Stimulated activated CD4-positive, alpha-beta T cell treated with anti-CD3 and anti-CD28 coated beads, Interleukin-15, amount 100 ng/mL, for 24 hours (primary cell): ENCODE data around the gene OR9A2.

Experiments
- DNase-seq: peaks from one replicate; pipeline ENCODE4 v3.0.0-alpha.2; 2020

The OR9A2 gene

GRCh38 chr7:143027032-143027431, at the start of gene OR9A2:
Gene OR9A2, minus strand, starts transcription at chr7:143027132. Its CDS starts 0 bp downstream, at chr7:143027132.
- DNase-seq, result no peak

- no peak for DNase-seq
These were observed 47.2 kb upstream of the OR9A2 start for GRCh38 chr7:143074141-143074540.

- DNase-seq, result no peak
These were observed 46.6 kb upstream of the OR9A2 start for GRCh38 chr7:143073556-143073955.

GRCh38 chr7:143069912-143070500, 43.1 kb upstream of the OR9A2 start:
- DNase-seq, result no peak

- DNase-seq, result no peak
These were observed 41.5 kb upstream of the OR9A2 start for GRCh38 chr7:143068446-143068845.

- DNase-seq, result no peak
These were observed 36.8 kb upstream of the OR9A2 start for GRCh38 chr7:143063741-143064140.

GRCh38 chr7:143055754-143056153, 28.8 kb upstream of the OR9A2 start:
- DNase-seq, result no peak

- DNase-seq, result no peak
These were observed 27.7 kb upstream of the OR9A2 start for GRCh38 chr7:143054621-143055020.

- DNase-seq, result no peak
These were observed 25.1 kb upstream of the OR9A2 start, which contains the start of gene OR6V1 for GRCh38 chr7:143052041-143052440. Gene OR6V1, plus strand, starts transcription at chr7:143052341. Its CDS starts 0 bp downstream, at chr7:143052341.

GRCh38 chr7:143050931-143051330, 24.0 kb upstream of the OR9A2 start:
- no peak for DNase-seq

- DNase-seq, result no peak
These were observed 22.4 kb upstream of the OR9A2 start for GRCh38 chr7:143049362-143049761.

GRCh38 chr7:143048827-143049226, 21.9 kb upstream of the OR9A2 start:
- DNase-seq, result peak; percentile 8

GRCh38 chr7:143047326-143047725, 20.4 kb upstream of the OR9A2 start:
- DNase-seq, result no peak

GRCh38 chr7:143046426-143046851, 19.5 kb upstream of the OR9A2 start:
- DNase-seq, result no peak

- DNase-seq, result no peak
These were observed 16.5 kb upstream of the OR9A2 start for GRCh38 chr7:143043391-143043790.

GRCh38 chr7:143042790-143043271, 15.9 kb upstream of the OR9A2 start:
- no peak for DNase-seq

GRCh38 chr7:143042159-143042789, 15.3 kb upstream of the OR9A2 start:
- DNase-seq, result no peak

GRCh38 chr7:143041346-143041745, 14.4 kb upstream of the OR9A2 start:
- DNase-seq, result no peak

GRCh38 chr7:143040209-143040715, 13.3 kb upstream of the OR9A2 start:
- DNase-seq, result no peak

GRCh38 chr7:143038635-143039034, 11.7 kb upstream of the OR9A2 start:
- DNase-seq, result no peak

GRCh38 chr7:143027683-143028082, 751 bp upstream of the OR9A2 start:
- no peak for DNase-seq

- no peak for DNase-seq
These were observed 1.6 kb downstream of the OR9A2 start for GRCh38 chr7:143025371-143025770.

- DNase-seq, result no peak
These were observed 3.9 kb downstream of the OR9A2 start for GRCh38 chr7:143023047-143023446.

- DNase-seq, result no peak
These were observed 8.0 kb downstream of the OR9A2 start for GRCh38 chr7:143018931-143019330.
